GM12878 (cell line): ENCODE results near the gene CACNA1D. TPM values are rescaled to one million over a fixed set of nuclear protein-coding genes. Genes with fewer than 3 reads are reported as not detected.

Source experiments
- ATAC-seq: fragments of 200-7000 bp; cut with Tn5 transposase; 3 replicates; pipeline ENCODE4 v1.9.1; 2020; ENCODE audit warnings: mild to moderate bottlenecking, moderate library complexity
- BruUV-seq: library from RNA; stranded (reverse); fragments of 400-500 nt; replicated peaks from 2 replicates; lab custom pipeline; 2021; lab: Mats Ljungman, UMichigan
- CTCF ChIA-PET: fragments of 300-600 bp; sonication (Branson Sonifier 250); formaldehyde crosslinking; extraction: SDS; loops from one replicate; lab custom pipeline; 2021; ENCODE audit warnings: inconsistent platforms; lab: Yijun Ruan, JAX
- POLR2A ChIA-PET: fragments of 350-600 bp; formaldehyde crosslinking; extraction: SDS; loops from one replicate; lab custom pipeline; 2021; ENCODE audit warnings: inconsistent platforms; lab: Charles Lee
- RAD21 ChIA-PET: fragments of 300-600 bp; sonication (Branson Sonifier 250); formaldehyde crosslinking; loops from one replicate; lab custom pipeline; 2023; ENCODE audit warnings: antibody characterized with exemption; ENCODE audit not compliant: unreplicated experiment; lab: Charles Lee
- SMC1A ChIA-PET: fragments of 300-600 bp; sonication (Branson Sonifier 250); formaldehyde crosslinking; loops from one replicate; lab custom pipeline; 2023; ENCODE audit not compliant: unreplicated experiment, uncharacterized antibody; lab: Charles Lee
- DNase-seq: peaks from one replicate; pipeline ENCODE4 v3.0.0-alpha.2; 2011; ENCODE audit warnings: low read depth, low spot score
- FAIRE-seq: peaks from 3 replicates; lab custom pipeline; 2011; peaks lifted over from hg19 to GRCh38; lab: Jason Lieb, UNC
- H2AFZ ChIP-seq: 2 replicates; pipeline ENCODE4 v1.6.0; 2011; ENCODE audit warnings: low read depth, low read length, control low read depth; ENCODE audit not compliant: control insufficient read depth
- H3K27ac ChIP-seq: 2 replicates; pipeline ENCODE4 v1.5.1; 2011; ENCODE audit warnings: control low read depth; ENCODE audit not compliant: control insufficient read depth, insufficient read depth
- H3K27me3 ChIP-seq, 2 experiments: replicated peaks in 1 of 2; 2 replicates each; pipeline versions ENCODE4 v1.6.0 to v1.6.1; 2011; ENCODE audit warnings: low read length in 1 of 2; ENCODE audit not compliant: control insufficient read depth in 2 of 2, insufficient read depth in 2 of 2
- H3K36me3 ChIP-seq, 2 experiments: 2 replicates each; pipeline ENCODE4 v1.5.1; 2011; ENCODE audit warnings: low read length in 1 of 2; ENCODE audit not compliant: control insufficient read depth in 2 of 2, insufficient read depth in 2 of 2
- H3K4me1 ChIP-seq: 2 replicates; pipeline ENCODE4 v1.6.1; 2011; ENCODE audit warnings: mild to moderate bottlenecking, low read length, moderate library complexity, mixed read lengths; ENCODE audit not compliant: control insufficient read depth, insufficient read depth
- H3K4me2 ChIP-seq: 2 replicates; pipeline ENCODE4 v1.6.0; 2011; ENCODE audit warnings: control low read depth; ENCODE audit not compliant: control insufficient read depth, insufficient read depth
- H3K4me3 ChIP-seq: fragments of 200-600 bp; sonication (generic); 2 replicates; pipeline ENCODE4 v1.5.1; 2016
- H3K79me2 ChIP-seq: 2 replicates; pipeline ENCODE4 v1.6.0; 2011; ENCODE audit warnings: low read length; ENCODE audit not compliant: control insufficient read depth, insufficient read depth
- H3K9ac ChIP-seq: 2 replicates; pipeline ENCODE4 v1.8.0; 2011; ENCODE audit warnings: low read length, control low read depth, mixed read lengths; ENCODE audit not compliant: control insufficient read depth, insufficient read depth
- H3K9me3 ChIP-seq: replicated peaks from 3 replicates; pipeline ENCODE4 v1.5.1; 2011; ENCODE audit warnings: mild to moderate bottlenecking, low read length; ENCODE audit not compliant: control insufficient read depth, insufficient read depth
- H4K20me1 ChIP-seq: 2 replicates; pipeline ENCODE4 v1.6.0; 2011; ENCODE audit not compliant: control insufficient read depth, insufficient read depth
- ATF7 ChIP-seq: fragments of 450-650 bp; IDR thresholded peaks from 2 replicates; pipeline ENCODE4 v1.6.1; 2016; ENCODE audit warnings: low read depth, mild to moderate bottlenecking
- CHD1 ChIP-seq: IDR thresholded peaks from 2 replicates; pipeline ENCODE4 v1.6.1; 2012; ENCODE audit warnings: low read depth, low read length, improper control_type of control experiment
- CHD2 ChIP-seq: IDR thresholded peaks from 2 replicates; pipeline ENCODE4 v1.6.1; 2011; ENCODE audit warnings: low read depth, low read length, improper control_type of control experiment, borderline replicate concordance
- FOXK2 ChIP-seq: fragments of 450-650 bp; IDR thresholded peaks from 2 replicates; pipeline ENCODE4 v1.6.1; 2017; ENCODE audit warnings: mild to moderate bottlenecking, moderate library complexity
- IRF5 ChIP-seq: fragments of 450-650 bp; IDR thresholded peaks from 2 replicates; pipeline ENCODE4 v1.6.1; 2017; ENCODE audit warnings: borderline replicate concordance
- MLLT1 ChIP-seq: fragments of 450-650 bp; IDR thresholded peaks from 2 replicates; pipeline ENCODE4 v1.6.1; 2016; ENCODE audit warnings: mild to moderate bottlenecking
- NRF1 ChIP-seq: conservative IDR thresholded peaks from 2 replicates; pipeline ENCODE4 v1.6.1; 2011; ENCODE audit warnings: mild to moderate bottlenecking, low read depth, low read length, improper control_type of control experiment
- POU2F2 ChIP-seq: IDR thresholded peaks from 3 replicates; pipeline ENCODE4 v1.6.1; 2011; ENCODE audit warnings: low read depth, mild to moderate bottlenecking, low read length, borderline replicate concordance
- RAD21 ChIP-seq: IDR thresholded peaks from 2 replicates; pipeline ENCODE4 v1.6.1; 2011; ENCODE audit warnings: mild to moderate bottlenecking, low read depth, low read length, moderate library complexity; ENCODE audit not compliant: insufficient read depth
- RAD51 ChIP-seq: fragments of 450-650 bp; IDR thresholded peaks from 2 replicates; pipeline ENCODE4 v1.6.1; 2016; ENCODE audit warnings: moderate library complexity, mild to moderate bottlenecking, inconsistent platforms
- SMARCA5 ChIP-seq: fragments of 450-650 bp; IDR thresholded peaks from 2 replicates; pipeline ENCODE4 v1.6.1; 2017; ENCODE audit warnings: mild to moderate bottlenecking
- SMC3 ChIP-seq: IDR thresholded peaks from 2 replicates; pipeline ENCODE4 v1.6.1; 2011; ENCODE audit warnings: low read length, improper control_type of control experiment, borderline replicate concordance
- TAF1 ChIP-seq: IDR thresholded peaks from 2 replicates; pipeline ENCODE4 v1.6.1; 2011; ENCODE audit warnings: mild to moderate bottlenecking, low read depth, low read length, borderline replicate concordance
- TCF7 ChIP-seq: IDR thresholded peaks from 2 replicates; pipeline ENCODE4 v1.6.1; 2014; ENCODE audit warnings: antibody characterized with exemption, borderline replicate concordance
- YBX1 ChIP-seq: fragments of 450-650 bp; IDR thresholded peaks from 2 replicates; pipeline ENCODE4 v1.6.1; 2016; ENCODE audit warnings: antibody characterized with exemption
- ZNF217 ChIP-seq: fragments of 450-650 bp; IDR thresholded peaks from 2 replicates; pipeline ENCODE4 v1.6.1; 2017; ENCODE audit warnings: antibody characterized with exemption, mild to moderate bottlenecking
- WGBS: methylation state at CpG from one replicate; pipeline ENCODE4 v1.1.6; 2016; ENCODE audit warnings: low lambda C conversion rate; ENCODE audit not compliant: insufficient replicate concordance, insufficient coverage; ENCODE audit errors: missing lambda C conversion rate; 5-methylcytosine and 5-hydroxymethylcytosine counted together
- in situ Hi-C: fragments of 300-500 bp; cut with MboI; formaldehyde crosslinking; loops from 9 replicates; pipeline ENCODE4 v1.14.3; 2018; ENCODE audit warnings: mixed read lengths
- intact Hi-C: fragments of 100-400 bp; cut with micrococcal nuclease; formaldehyde crosslinking; loops from one replicate; pipeline ENCODE4 v1.14.2; 2022; ENCODE audit not compliant: unreplicated experiment
- polyA plus RNA-seq, 11 experiments: library from polyadenylated mRNA; depleted of rRNA in 4 of 11; unstranded in 6 of 11; stranded (reverse) in 5 of 11; fragments of >200 nt; fragmentation: Nextera tagmentation in 4 of 11; fragmentation: Illumina TruSeq in 1 of 11; extraction: Ambion mirVana in 4 of 11; extraction: Trizol in 1 of 11; gene quantifications; 1 replicate in 1 of 11; 2 replicates in 10 of 11; pipeline versions ENCODE4 v1.2.1 to v1.2.3, GENCODE V29; 2011 to 2016; ENCODE audit warnings: inconsistent platforms in 2 of 11, missing spikeins in 2 of 11, low read depth in 1 of 11
- total RNA-seq, 4 experiments: library from RNA; depleted of rRNA in 3 of 4; stranded (reverse); fragments of >200 nt in 3 of 4; fragmentation: Illumina TruSeq in 1 of 4; extraction: Trizol in 1 of 4; gene quantifications; 2 replicates each; pipeline versions ENCODE4 v1.2.1 to v1.2.3, GENCODE V29; 2013 to 2021

The CACNA1D gene
- total and polyA plus RNA-seq, 10 of the 15 experiments (the other 5 are each of a cell fraction or from before 2014, with no cell fraction given): 0.21 to 24.4 (median 1.6) TPM

- H3K9me3 ChIP-seq: peaks cover 4% of the 10 kb centered on the region; the same call in 2 of the 3 replicates
- no peak overlapping the region for H3K9ac ChIP-seq
- no peaks in the 10 kb centered on the region for H3K36me3 ChIP-seq
- SMC1A ChIA-PET: interaction anchor here (0.7 to 1.9 kb wide), 5 partner anchors 11 to 60 kb away, joined by 3 to 4 read pairs (median 3); no protein-coding TSS in a partner anchor
- RAD21 ChIA-PET: no interaction called here
- no peak overlapping the region for H3K4me3 ChIP-seq
- no peak overlapping the region for H3K27ac ChIP-seq
- H3K27me3 ChIP-seq: no peaks in the 10 kb centered on the region
- FAIRE-seq (no peak), ATAC-seq (no peak), DNase-seq (no peak)
- no peak overlapping the region for H2AFZ ChIP-seq
- POLR2A ChIA-PET: interaction anchor here (1.3 kb wide), 1 partner anchor 11 kb away, joined by 3 read pairs; no protein-coding TSS in a partner anchor
- CTCF ChIA-PET: interaction anchor here (2.2 kb wide), 1 partner anchor 10 kb away, joined by 10 read pairs; no protein-coding TSS in a partner anchor
- no peak overlapping the region for H3K4me2 ChIP-seq
- BruUV-seq: no TSS peak
- no peaks in the 10 kb centered on the region for H3K4me1 ChIP-seq
- TF ChIP-seq POU2F2: no peak
- no peak for TF ChIP-seq RAD21
- no peak for TF ChIP-seq ZNF217
- no peak for TF ChIP-seq CHD2
- TF ChIP-seq YBX1: no peak
- TF ChIP-seq TCF7: no peak
- no peak for TF ChIP-seq SMARCA5
- no peak for TF ChIP-seq SMC3
- TF ChIP-seq FOXK2: no peak
- TF ChIP-seq NRF1: no peak
- no peak for TF ChIP-seq TAF1
- no peak for TF ChIP-seq ATF7
- TF ChIP-seq MLLT1: no peak
- TF ChIP-seq CHD1: no peak
- no peak for TF ChIP-seq IRF5
- no peak for TF ChIP-seq RAD51
- WGBS: 18% methylated on average over 6 of the region's 6 CpGs
- no peaks in the 10 kb centered on the region for H3K79me2 ChIP-seq
- in situ Hi-C loops (no loop called here), intact Hi-C loops (no loop called here)
- no peaks in the 10 kb centered on the region for H4K20me1 ChIP-seq
These were observed 164.3 kb downstream of the CACNA1D start for GRCh38 chr3:53658613-53659193.
